HCT116 (cell line): ENCODE results near the gene NCMAP. TPM values are rescaled to one million over a fixed set of nuclear protein-coding genes. Genes with fewer than 3 reads are reported as not detected.

Source experiments
- ATAC-seq: fragments of 200-7000 bp; cut with Tn5 transposase; 2 replicates; pipeline ENCODE4 v1.9.1; 2020; ENCODE audit warnings: mild to moderate bottlenecking, moderate library complexity
- BruUV-seq: library from RNA; stranded (reverse); fragments of 400-500 nt; replicated peaks from 2 replicates; lab custom pipeline; 2021; lab: Mats Ljungman, UMichigan
- CTCF ChIA-PET: fragments of 300-600 bp; sonication (Branson Sonifier 250); formaldehyde crosslinking; loops from one replicate; lab custom pipeline; 2021; ENCODE audit warnings: antibody characterized with exemption; lab: Charles Lee
- POLR2A ChIA-PET: fragments of 300-600, 350-600 bp; sonication (Branson Sonifier 250); formaldehyde crosslinking; loops from one replicate; lab custom pipeline; 2021; ENCODE audit warnings: antibody characterized with exemption; lab: Charles Lee
- RAD21 ChIA-PET, 2 experiments: fragments of 300-600 bp; sonication (Branson Sonifier 250); formaldehyde crosslinking; loops; one replicate each; lab custom pipeline; 2023; ENCODE audit warnings: low total read pairs in 2 of 2; ENCODE audit not compliant: uncharacterized antibody in 2 of 2, unreplicated experiment in 2 of 2, low non-redundant PET in 1 of 2; lab: Charles Lee
- DNase-seq: peaks from one replicate; pipeline ENCODE4 v3.0.0-alpha.2; 2010; ENCODE audit warnings: low read depth, low spot score
- H2AFZ ChIP-seq: fragments of 200-600 bp; shearing (Covaris generic), sonication (generic); 2 replicates; pipeline ENCODE4 v1.6.1; 2017; ENCODE audit warnings: low read depth, mixed run types, mixed read lengths, antibody characterized with exemption, low read length; ENCODE audit not compliant: poor library complexity, severe bottlenecking
- H3K27ac ChIP-seq: 2 replicates; pipeline ENCODE4 v1.5.1; 2012; ENCODE audit warnings: low read depth, low read length
- H3K27me3 ChIP-seq: fragments of 200-600 bp; sonication (generic); 2 replicates; pipeline ENCODE4 v1.6.1; 2016; ENCODE audit warnings: mixed run types, low read length, mixed read lengths; ENCODE audit not compliant: insufficient read depth
- H3K36me3 ChIP-seq, 2 experiments: fragments of 200-500 bp in 1 of 2; fragments of 200-600 bp in 1 of 2; sonication (Bioruptor generic) in 1 of 2; sonication (generic) in 1 of 2; 2 replicates each; pipeline versions ENCODE4 v1.5.1 to v1.6.1; 2014 to 2016; ENCODE audit warnings: low read length in 2 of 2, inconsistent platforms in 1 of 2, mixed read lengths in 1 of 2, mixed run types in 1 of 2; ENCODE audit not compliant: insufficient read depth in 2 of 2, control insufficient read depth in 1 of 2
- H3K4me1 ChIP-seq, 2 experiments: fragments of 200-600 bp in 1 of 2; sonication (generic) in 1 of 2; 2 replicates each; pipeline versions ENCODE4 v1.5.1 to v1.6.1; 2012 to 2017; ENCODE audit warnings: low read length in 2 of 2, inconsistent platforms in 1 of 2, mild to moderate bottlenecking in 1 of 2, mixed read lengths in 1 of 2, mixed run types in 1 of 2, moderate library complexity in 1 of 2; ENCODE audit not compliant: insufficient read depth in 2 of 2, control insufficient read depth in 1 of 2
- H3K4me2 ChIP-seq: fragments of 200-600 bp; sonication (generic); 2 replicates; pipeline ENCODE4 v1.6.1; 2017; ENCODE audit warnings: mixed run types, low read length, mixed read lengths
- H3K4me3 ChIP-seq, 2 experiments: fragments of 200-600 bp in 1 of 2; sonication (generic) in 1 of 2; replicated peaks in 1 of 2; 2 replicates each; pipeline ENCODE4 v1.5.1; 2011 to 2016; ENCODE audit warnings: low read length in 2 of 2, control low read depth in 1 of 2, low read depth in 1 of 2, mild to moderate bottlenecking in 1 of 2, mixed read lengths in 1 of 2, mixed run types in 1 of 2
- H3K79me2 ChIP-seq: fragments of 200-600 bp; sonication (generic); 2 replicates; pipeline ENCODE4 v1.6.1; 2017; ENCODE audit warnings: mild to moderate bottlenecking, mixed run types, low read length, moderate library complexity, mixed read lengths; ENCODE audit not compliant: insufficient read depth
- H3K9ac ChIP-seq: fragments of 200-600 bp; sonication (generic); 2 replicates; pipeline ENCODE4 v1.6.1; 2016; ENCODE audit warnings: low read length, mixed read lengths
- H3K9me2 ChIP-seq: fragments of 200-600 bp; sonication (generic), shearing (Covaris generic); 2 replicates; pipeline ENCODE4 v1.6.1; 2017; ENCODE audit warnings: mixed run types, mild to moderate bottlenecking, moderate library complexity; ENCODE audit not compliant: insufficient read depth
- H3K9me3 ChIP-seq, 2 experiments: fragments of 200-500 bp in 1 of 2; fragments of 200-600 bp in 1 of 2; sonication (Bioruptor generic) in 1 of 2; sonication (generic) in 1 of 2; 2 replicates each; pipeline ENCODE4 v1.6.1; 2014 to 2017; ENCODE audit warnings: low read length in 2 of 2, mixed read lengths in 2 of 2, inconsistent platforms in 1 of 2, low read depth in 1 of 2, mild to moderate bottlenecking in 1 of 2, mixed run types in 1 of 2, moderate library complexity in 1 of 2; ENCODE audit not compliant: control insufficient read depth in 1 of 2, insufficient read depth in 1 of 2
- H4K20me1 ChIP-seq: fragments of 200-600 bp; sonication (generic), shearing (Covaris generic); 2 replicates; pipeline ENCODE4 v1.6.1; 2017; ENCODE audit warnings: mixed run types, mild to moderate bottlenecking, moderate library complexity; ENCODE audit not compliant: insufficient read depth
- CBX3 ChIP-seq: IDR thresholded peaks from 2 replicates; pipeline ENCODE4 v1.6.1; 2012; ENCODE audit warnings: low read depth
- EGR1 ChIP-seq: IDR thresholded peaks from 2 replicates; pipeline ENCODE4 v1.6.1; 2012; ENCODE audit warnings: low read depth
- ELF1 ChIP-seq: IDR thresholded peaks from 2 replicates; pipeline ENCODE4 v1.6.1; 2012; ENCODE audit warnings: low read depth, borderline replicate concordance
- EZH2phosphoT487 ChIP-seq: fragments of 200-600 bp; IDR thresholded peaks from 2 replicates; pipeline ENCODE4 v1.6.1; 2018; ENCODE audit warnings: antibody characterized with exemption, borderline replicate concordance
- FOSL1 ChIP-seq: IDR thresholded peaks from 2 replicates; pipeline ENCODE4 v1.6.1; 2012; ENCODE audit warnings: low read depth
- POLR2A ChIP-seq: IDR thresholded peaks from 2 replicates; pipeline ENCODE4 v1.7.0; 2011; ENCODE audit warnings: borderline replicate concordance; ENCODE audit not compliant: insufficient read depth, insufficient read length; ENCODE audit errors: extremely low read depth
- SP1 ChIP-seq: IDR thresholded peaks from 2 replicates; pipeline ENCODE4 v1.6.1; 2012; ENCODE audit warnings: low read depth
- SRF ChIP-seq: IDR thresholded peaks from 2 replicates; pipeline ENCODE4 v1.6.1; 2012; ENCODE audit warnings: low read depth
- YY1 ChIP-seq: IDR thresholded peaks from 2 replicates; pipeline ENCODE4 v1.6.1; 2011; ENCODE audit warnings: low read length, low read depth, moderate library complexity, mild to moderate bottlenecking; ENCODE audit not compliant: insufficient replicate concordance; ENCODE audit errors: extremely low read depth
- ZNF274 ChIP-seq: fragments of 200-500 bp; sonication (Bioruptor generic); IDR thresholded peaks from 2 replicates; pipeline ENCODE4 v1.6.1; 2014; ENCODE audit warnings: mild to moderate bottlenecking, low read depth, low read length, inconsistent platforms
- intact Hi-C: fragments of 100-400 bp; cut with micrococcal nuclease; formaldehyde crosslinking; loops from 2 replicates; pipeline ENCODE4 v1.10.0; 2022
- total RNA-seq: library from RNA; stranded (reverse); gene quantifications from one replicate; pipeline ENCODE4 v1.2.1, GENCODE V29; 2021; ENCODE audit not compliant: unreplicated experiment
- TF ChIP-seq, protein P1 (sequence below): IDR thresholded peaks from 2 replicates; pipeline ENCODE4 v1.6.1; 2011; ENCODE audit warnings: mild to moderate bottlenecking, low read length, moderate library complexity; ENCODE audit not compliant: insufficient replicate concordance; ENCODE audit errors: extremely low read depth
- TF ChIP-seq, protein P2 (sequence below): IDR thresholded peaks from 2 replicates; pipeline ENCODE4 v1.6.1; 2012
- TF ChIP-seq, protein P3 (sequence below): IDR thresholded peaks from 2 replicates; pipeline ENCODE4 v1.6.1; 2012

Gene NCMAP
- total RNA-seq, 1 experiment from 2014 or later: 0.84 TPM

DNA sequence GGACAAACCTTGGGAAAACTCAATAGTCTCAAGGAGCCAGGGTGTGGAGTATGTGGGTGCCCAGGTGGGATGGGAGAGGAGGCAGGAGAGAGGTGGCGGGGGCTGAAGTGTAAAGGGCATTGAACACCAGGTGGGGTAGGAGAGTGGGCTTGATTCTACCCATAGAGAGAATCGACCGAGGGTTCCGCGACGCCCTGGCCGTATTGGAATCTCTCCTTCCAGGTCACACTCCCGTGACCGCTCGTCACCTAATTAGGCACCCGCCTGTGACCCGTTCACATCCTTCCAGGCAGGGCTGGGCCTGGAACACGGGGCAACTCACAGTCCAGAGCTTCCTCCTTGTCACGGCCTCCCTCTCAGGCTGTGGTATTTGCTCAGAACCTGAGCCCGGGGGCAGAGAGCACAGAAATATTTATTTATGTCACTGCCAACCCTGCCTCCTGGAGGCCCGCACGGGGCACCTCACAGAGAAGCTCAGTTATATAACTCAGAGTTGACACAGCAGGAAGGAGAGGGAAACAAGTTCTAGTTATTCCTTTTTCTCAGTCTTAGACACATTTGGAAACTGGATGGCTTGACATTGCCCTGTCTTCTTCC lies 12.0 kb downstream of the NCMAP start:
- TF ChIP-seq, protein P1, sequence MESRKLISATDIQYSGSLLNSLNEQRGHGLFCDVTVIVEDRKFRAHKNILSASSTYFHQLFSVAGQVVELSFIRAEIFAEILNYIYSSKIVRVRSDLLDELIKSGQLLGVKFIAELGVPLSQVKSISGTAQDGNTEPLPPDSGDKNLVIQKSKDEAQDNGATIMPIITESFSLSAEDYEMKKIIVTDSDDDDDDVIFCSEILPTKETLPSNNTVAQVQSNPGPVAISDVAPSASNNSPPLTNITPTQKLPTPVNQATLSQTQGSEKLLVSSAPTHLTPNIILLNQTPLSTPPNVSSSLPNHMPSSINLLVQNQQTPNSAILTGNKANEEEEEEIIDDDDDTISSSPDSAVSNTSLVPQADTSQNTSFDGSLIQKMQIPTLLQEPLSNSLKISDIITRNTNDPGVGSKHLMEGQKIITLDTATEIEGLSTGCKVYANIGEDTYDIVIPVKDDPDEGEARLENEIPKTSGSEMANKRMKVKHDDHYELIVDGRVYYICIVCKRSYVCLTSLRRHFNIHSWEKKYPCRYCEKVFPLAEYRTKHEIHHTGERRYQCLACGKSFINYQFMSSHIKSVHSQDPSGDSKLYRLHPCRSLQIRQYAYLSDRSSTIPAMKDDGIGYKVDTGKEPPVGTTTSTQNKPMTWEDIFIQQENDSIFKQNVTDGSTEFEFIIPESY: no peak
- TF ChIP-seq EGR1: no peak
- TF ChIP-seq POLR2A: no peak
- TF ChIP-seq, protein P2, sequence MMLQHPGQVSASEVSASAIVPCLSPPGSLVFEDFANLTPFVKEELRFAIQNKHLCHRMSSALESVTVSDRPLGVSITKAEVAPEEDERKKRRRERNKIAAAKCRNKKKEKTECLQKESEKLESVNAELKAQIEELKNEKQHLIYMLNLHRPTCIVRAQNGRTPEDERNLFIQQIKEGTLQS: no peak
- ChIA-PET CTCF (no interaction called here), RAD21 (no interaction called here), POLR2A (no interaction called here)
- DNase-seq (no peak), ATAC-seq (peak; percentile 46; the same call in 1 of the 2 replicates)
- Histone ChIP-seq H3K9me2 (no peaks in the 10 kb centered on the region), H3K4me1 (peaks cover 10 to 13% of the 10 kb centered on the region in 2 experiments; a peak in 3 of 4 replicates), H3K27ac (no peak overlapping the region), H2AFZ (no peak overlapping the region), H3K79me2 (no peaks in the 10 kb centered on the region), H4K20me1 (no peaks in the 10 kb centered on the region), H3K27me3 (no peaks in the 10 kb centered on the region), H3K9ac (no peak overlapping the region), H3K9me3 (no peaks in the 10 kb centered on the region), H3K4me3 (no peak overlapping the region), H3K4me2 (no peak overlapping the region), H3K36me3 (no peaks in the 10 kb centered on the region)
- no TSS peak for BruUV-seq
- intact Hi-C loops: no loop called here

DNA sequence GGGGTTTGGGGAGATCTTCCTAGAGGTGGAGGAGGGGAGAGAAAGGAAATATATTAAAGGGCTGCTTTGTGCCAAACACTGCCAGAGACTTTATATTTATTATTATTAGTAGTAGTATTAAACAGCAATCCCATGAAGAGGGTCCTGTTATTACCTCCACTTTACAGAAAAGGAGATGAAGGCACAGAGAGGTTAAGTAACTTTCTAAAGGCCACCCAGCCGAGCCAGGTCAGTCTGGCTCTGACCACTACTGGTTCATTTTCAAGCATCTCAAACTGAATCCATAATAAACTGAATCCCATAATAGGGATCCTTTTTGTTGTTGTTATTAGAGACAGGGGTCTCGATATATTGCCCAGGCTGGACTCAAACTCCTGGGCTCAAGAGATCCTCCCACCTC lies 12.6 kb downstream of the NCMAP start:
- no peaks in the 10 kb centered on the region for H3K79me2 ChIP-seq
- RAD21 ChIA-PET: no interaction called here
- no peaks in the 10 kb centered on the region for H3K36me3 ChIP-seq
- no peak overlapping the region for H2AFZ ChIP-seq
- no peak overlapping the region for H3K27ac ChIP-seq
- ATAC-seq (no peak), DNase-seq (no peak)
- no peaks in the 10 kb centered on the region for H4K20me1 ChIP-seq
- no peaks in the 10 kb centered on the region for H3K27me3 ChIP-seq
- no peaks in the 10 kb centered on the region for H3K9me3 ChIP-seq
- CTCF ChIA-PET: no interaction called here
- H3K4me3 ChIP-seq: no peak overlapping the region
- POLR2A ChIA-PET: no interaction called here
- TF ChIP-seq, protein P1: no peak
- no peak for TF ChIP-seq ELF1
- no peak for TF ChIP-seq POLR2A
- TF ChIP-seq, protein P3, sequence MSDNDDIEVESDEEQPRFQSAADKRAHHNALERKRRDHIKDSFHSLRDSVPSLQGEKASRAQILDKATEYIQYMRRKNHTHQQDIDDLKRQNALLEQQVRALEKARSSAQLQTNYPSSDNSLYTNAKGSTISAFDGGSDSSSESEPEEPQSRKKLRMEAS: no peak
- TF ChIP-seq EGR1: no peak
- TF ChIP-seq EZH2phosphoT487: no peak
- TF ChIP-seq SRF: no peak
- no peak for TF ChIP-seq YY1
- no peak for TF ChIP-seq CBX3
- TF ChIP-seq FOSL1: no peak
- TF ChIP-seq ZNF274: no peak
- TF ChIP-seq SP1: no peak
- TF ChIP-seq, all 23 proteins: peak for 0
- Histone ChIP-seq H3K4me1 (peaks cover 6 to 11% of the 10 kb centered on the region in 2 experiments; a peak in 3 of 4 replicates), H3K4me2 (no peak overlapping the region), H3K9me2 (no peaks in the 10 kb centered on the region), H3K9ac (no peak overlapping the region)
- no TSS peak for BruUV-seq
- intact Hi-C loops: no loop called here
